Measurements from ENCODE around the gene HSD17B12. TPM values are rescaled to one million over a fixed set of nuclear protein-coding genes. Genes with fewer than 3 reads are reported as not detected.

HSD17B12 gene
- polyA plus RNA-seq, 3 donors, result 13.3 to 35.5 (median 30.4) TPM

DNA sequence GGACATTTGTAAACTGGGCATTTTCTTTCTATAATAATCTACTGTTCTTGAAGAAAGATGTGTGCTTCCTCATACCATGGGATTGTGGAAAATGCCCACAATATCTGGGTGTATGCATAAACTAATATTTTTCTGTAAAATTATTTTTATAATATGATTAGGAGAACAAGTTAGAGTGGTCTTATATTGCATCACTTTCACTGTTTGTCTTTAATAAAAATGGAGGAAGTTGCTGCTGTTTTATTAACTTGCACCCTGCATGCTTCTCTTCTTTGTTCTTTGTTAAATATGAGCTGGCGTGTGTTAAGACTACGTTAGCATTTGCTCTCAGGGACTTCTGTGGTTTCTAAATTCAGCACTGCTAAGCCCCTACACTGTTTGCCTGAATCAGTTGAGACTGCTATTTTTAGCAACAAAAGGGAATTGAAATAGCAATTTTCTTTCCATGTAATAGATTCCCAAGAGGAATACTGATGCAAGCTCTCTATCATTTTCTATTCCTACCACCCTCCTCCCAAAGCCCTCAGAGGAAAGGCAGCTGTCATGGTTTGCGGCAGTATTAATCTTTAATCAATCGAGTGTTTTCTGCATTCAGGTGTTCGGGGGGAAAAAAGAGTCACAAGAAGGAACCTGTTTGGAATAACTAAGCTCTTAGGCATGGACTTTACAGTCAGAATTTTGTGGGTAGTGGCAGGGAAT, 56.1 kb downstream of the HSD17B12 start:
- peaks cover 5% of the 10 kb centered on the region for H3K79me2 ChIP-seq (ENCODE audit: insufficient read depth, low read length)
- peaks cover 12 to 20% of the 10 kb centered on the region in 2 donors for H3K4me1 ChIP-seq (ENCODE audit: control insufficient read depth in 1 of 2, insufficient read depth in 2 of 2, low read length in 2 of 2)
- no peaks in the 10 kb centered on the region for H3K27me3 ChIP-seq (ENCODE audit: control insufficient read depth in 2 of 2, insufficient read depth in 2 of 2, low read length in 2 of 2)
- no CpG with 5 or more reads among the region's 5 CpGs for WGBS (ENCODE audit: insufficient coverage)
- no peaks in the 10 kb centered on the region for H4K20me1 ChIP-seq (ENCODE audit: insufficient read depth, low read length)
- Mint-ChIP-seq H3K36me3 (peaks cover 20 to 27% of the 10 kb centered on the region in 2 donors), H3K27ac (peak overlapping the region in 4 of 7 donors; percentile 16 to 72 (median 39)), H3K27me3 (ENCODE audit: low read depth in 3 of 3) (no peaks in the 10 kb centered on the region), H3K4me1 (peaks cover 25% of the 10 kb centered on the region), H3K9me3 (peaks cover 0 to 3% (median 0%) of the 10 kb centered on the region in 7 donors), H3K4me3 (no peak overlapping the region)
- TF ChIP-seq CTCF (IDR thresholded peaks at IDR 0.05), result no peak
- H3K9ac ChIP-seq (ENCODE audit: insufficient read depth, low read length, poor library complexity, severe bottlenecking), result no peak overlapping the region
- DNase-seq, result no peak
- H3K4me3 ChIP-seq (replicated peaks in 1 of 3; ENCODE audit: low read depth in 2 of 3, low read length in 3 of 3), result no peak overlapping the region
- intact Hi-C loops (cut with micrococcal nuclease), result no loop called here
- no peaks in the 10 kb centered on the region for H3K9me3 ChIP-seq (replicated peaks in 1 of 2; ENCODE audit: control insufficient read depth in 1 of 2, insufficient read depth in 1 of 2, low read length in 2 of 2)
- no peak overlapping the region for H3K4me2 ChIP-seq (replicated peaks; ENCODE audit: extremely low read depth, low read length, poor library complexity, severe bottlenecking)
- H2AFZ ChIP-seq (ENCODE audit: insufficient read depth, low read depth, low read length, poor library complexity, severe bottlenecking), result no peak overlapping the region
- no peak overlapping the region for H3K27ac ChIP-seq (ENCODE audit: low read depth in 1 of 2, low read length in 2 of 2)
- peaks cover 3 to 14% of the 10 kb centered on the region in 2 donors for H3K36me3 ChIP-seq (replicated peaks in 1 of 2; ENCODE audit: control insufficient read depth in 1 of 2, insufficient read depth in 2 of 2, low read length in 2 of 2)

- H3K4me3 ChIP-seq (replicated peaks in 1 of 3; ENCODE audit: low read depth in 2 of 3, low read length in 3 of 3), result no peak overlapping the region
- no peaks in the 10 kb centered on the region for H4K20me1 ChIP-seq (ENCODE audit: insufficient read depth, low read length)
- no peak for TF ChIP-seq CTCF (IDR thresholded peaks at IDR 0.05)
- H3K27me3 ChIP-seq (ENCODE audit: control insufficient read depth in 2 of 2, insufficient read depth in 2 of 2, low read length in 2 of 2), result no peaks in the 10 kb centered on the region
- H3K36me3 ChIP-seq (replicated peaks in 1 of 2; ENCODE audit: control insufficient read depth in 1 of 2, insufficient read depth in 2 of 2, low read length in 2 of 2), result peaks cover 3 to 14% of the 10 kb centered on the region in 2 donors
- H3K79me2 ChIP-seq (ENCODE audit: insufficient read depth, low read length), result peaks cover 4% of the 10 kb centered on the region
- H3K9me3 ChIP-seq (replicated peaks in 1 of 2; ENCODE audit: control insufficient read depth in 1 of 2, insufficient read depth in 1 of 2, low read length in 2 of 2), result no peaks in the 10 kb centered on the region
- intact Hi-C loops (cut with micrococcal nuclease), result no loop called here
- Mint-ChIP-seq H3K4me3 (no peak overlapping the region), H3K27me3 (ENCODE audit: low read depth in 3 of 3) (no peaks in the 10 kb centered on the region), H3K27ac (peak overlapping the region in 1 of 7 donors; percentile 65), H3K36me3 (peaks cover 20 to 27% of the 10 kb centered on the region in 2 donors), H3K4me1 (peaks cover 25% of the 10 kb centered on the region), H3K9me3 (peaks cover 0 to 2% (median 0%) of the 10 kb centered on the region in 7 donors)
- H3K27ac ChIP-seq (ENCODE audit: low read depth in 1 of 2, low read length in 2 of 2), result no peak overlapping the region
- no peak overlapping the region for H2AFZ ChIP-seq (ENCODE audit: insufficient read depth, low read depth, low read length, poor library complexity, severe bottlenecking)
- no peak for DNase-seq
- H3K4me2 ChIP-seq (replicated peaks; ENCODE audit: extremely low read depth, low read length, poor library complexity, severe bottlenecking), result no peak overlapping the region
- H3K9ac ChIP-seq (ENCODE audit: insufficient read depth, low read length, poor library complexity, severe bottlenecking), result no peak overlapping the region
- peaks cover 12 to 20% of the 10 kb centered on the region in 2 donors for H3K4me1 ChIP-seq (ENCODE audit: control insufficient read depth in 1 of 2, insufficient read depth in 2 of 2, low read length in 2 of 2)
Observed at GRCh38 chr11:43737201-43737590, 56.7 kb downstream of the HSD17B12 start.
